Kidney epithelial cell (primary cell): Measurements from ENCODE around the gene UNC13D. TPM values are rescaled to one million over a fixed set of nuclear protein-coding genes. Genes with fewer than 3 reads are reported as not detected.
"Not testable (repeated sequence)": the region's sequence is repeated elsewhere in the genome, so short reads cannot be mapped to it uniquely, and the experiment has no call there.

Source experiments
- DNase-seq: peaks from one replicate; pipeline ENCODE4 v3.0.0-alpha.2; 2010; ENCODE audit warnings: low read depth
- H3K27me3 ChIP-seq: 2 replicates; pipeline ENCODE4 v1.6.0; 2011; ENCODE audit warnings: low read length; ENCODE audit not compliant: control insufficient read depth, insufficient read depth
- H3K36me3 ChIP-seq: 2 replicates; pipeline ENCODE4 v1.5.1; 2011; ENCODE audit warnings: low read length; ENCODE audit not compliant: control insufficient read depth, insufficient read depth
- H3K4me3 ChIP-seq: 2 replicates; pipeline ENCODE4 v1.5.1; 2011; ENCODE audit warnings: low read depth, mild to moderate bottlenecking, control low read depth, low read length
- total RNA-seq: library from RNA; depleted of rRNA; stranded (reverse); fragments of >200 nt; gene quantifications from 2 replicates; pipeline ENCODE4 v1.2.3, GENCODE V29; 2015
- TF ChIP-seq, protein P1 (sequence below): IDR thresholded peaks from 2 replicates; pipeline ENCODE4 v1.5.1; 2011; ENCODE audit warnings: mild to moderate bottlenecking, moderate library complexity, low read length, control low read depth, inconsistent platforms; ENCODE audit not compliant: insufficient read depth, poor library complexity, severe bottlenecking

Gene UNC13D
- total RNA-seq, 1 donor from 2014 or later, result 14.0 TPM

DNA sequence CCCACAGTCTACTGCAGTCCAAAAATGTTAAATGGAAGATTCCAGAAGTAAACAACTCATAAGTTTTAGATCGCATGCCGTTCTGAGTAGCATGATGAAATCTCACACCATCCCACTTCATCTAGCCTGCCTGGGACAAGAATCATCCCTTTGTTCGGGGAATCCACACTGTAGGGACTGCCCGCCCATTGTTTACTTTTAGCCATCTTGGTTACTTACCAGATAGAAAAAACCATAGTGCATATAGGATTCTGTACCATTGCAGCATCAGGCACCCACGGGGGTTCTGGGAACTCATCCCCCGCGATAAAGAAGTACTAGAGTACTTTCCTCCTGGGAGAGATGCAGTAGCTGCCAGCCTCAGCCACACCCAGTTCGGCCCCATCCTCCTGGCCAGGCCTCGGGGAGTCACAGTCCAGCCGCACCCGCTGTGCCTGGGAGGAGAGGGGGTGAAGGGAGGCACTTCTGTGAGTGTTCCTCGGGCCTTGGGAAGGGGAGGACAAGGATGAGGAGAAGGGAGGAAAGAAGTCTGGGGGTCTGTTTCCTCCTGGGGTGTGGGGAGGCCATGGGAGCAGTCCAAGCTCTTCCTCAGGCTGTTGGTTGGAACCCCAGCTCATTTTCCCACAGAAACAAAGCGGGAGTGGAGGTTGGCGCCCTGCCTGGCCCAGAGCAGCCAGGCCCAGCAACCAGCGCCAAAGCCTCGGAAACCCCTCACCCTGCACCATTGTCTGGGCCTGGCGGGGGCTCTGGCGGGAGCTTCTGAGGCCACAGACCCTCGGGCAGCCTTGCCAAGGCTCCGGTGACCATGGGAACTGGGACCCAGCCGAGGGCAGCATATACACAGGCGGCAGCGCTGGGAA, 25.3 kb upstream of the UNC13D start:
- DNase-seq, result no peak
- H3K4me3 ChIP-seq, result no peak overlapping the region
- no peaks in the 10 kb centered on the region for H3K27me3 ChIP-seq
- TF ChIP-seq, protein P1, sequence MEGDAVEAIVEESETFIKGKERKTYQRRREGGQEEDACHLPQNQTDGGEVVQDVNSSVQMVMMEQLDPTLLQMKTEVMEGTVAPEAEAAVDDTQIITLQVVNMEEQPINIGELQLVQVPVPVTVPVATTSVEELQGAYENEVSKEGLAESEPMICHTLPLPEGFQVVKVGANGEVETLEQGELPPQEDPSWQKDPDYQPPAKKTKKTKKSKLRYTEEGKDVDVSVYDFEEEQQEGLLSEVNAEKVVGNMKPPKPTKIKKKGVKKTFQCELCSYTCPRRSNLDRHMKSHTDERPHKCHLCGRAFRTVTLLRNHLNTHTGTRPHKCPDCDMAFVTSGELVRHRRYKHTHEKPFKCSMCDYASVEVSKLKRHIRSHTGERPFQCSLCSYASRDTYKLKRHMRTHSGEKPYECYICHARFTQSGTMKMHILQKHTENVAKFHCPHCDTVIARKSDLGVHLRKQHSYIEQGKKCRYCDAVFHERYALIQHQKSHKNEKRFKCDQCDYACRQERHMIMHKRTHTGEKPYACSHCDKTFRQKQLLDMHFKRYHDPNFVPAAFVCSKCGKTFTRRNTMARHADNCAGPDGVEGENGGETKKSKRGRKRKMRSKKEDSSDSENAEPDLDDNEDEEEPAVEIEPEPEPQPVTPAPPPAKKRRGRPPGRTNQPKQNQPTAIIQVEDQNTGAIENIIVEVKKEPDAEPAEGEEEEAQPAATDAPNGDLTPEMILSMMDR, result no peak
- no peaks in the 10 kb centered on the region for H3K36me3 ChIP-seq

DNA sequence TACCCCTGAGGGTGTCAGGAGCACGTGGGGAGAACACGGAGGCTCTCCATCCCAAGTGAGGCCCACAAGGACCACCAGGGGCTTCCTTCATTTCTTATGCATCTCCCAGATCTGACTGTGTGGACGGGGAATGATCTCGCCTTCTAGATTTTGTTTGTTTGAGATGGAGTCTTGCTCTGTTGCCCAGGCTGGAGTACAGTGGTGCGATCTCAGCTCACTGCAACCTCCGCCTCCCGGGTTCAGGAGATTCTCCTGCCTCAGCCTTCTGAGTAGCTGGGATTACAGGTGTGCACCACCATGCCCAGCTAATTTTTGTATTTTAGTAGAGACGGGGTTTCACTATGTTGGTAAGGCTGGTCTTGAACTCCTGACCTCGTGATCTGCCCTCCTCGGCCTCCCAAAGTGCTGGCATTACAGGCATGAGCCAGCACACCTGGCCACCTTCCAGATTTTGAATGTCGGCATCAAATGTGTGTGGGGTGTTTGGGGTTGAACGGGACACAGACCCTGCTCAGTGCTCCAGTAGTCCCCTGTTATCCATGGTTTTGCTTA, 24.6 kb upstream of the UNC13D start:
- not testable (repeated sequence) for DNase-seq

DNA sequence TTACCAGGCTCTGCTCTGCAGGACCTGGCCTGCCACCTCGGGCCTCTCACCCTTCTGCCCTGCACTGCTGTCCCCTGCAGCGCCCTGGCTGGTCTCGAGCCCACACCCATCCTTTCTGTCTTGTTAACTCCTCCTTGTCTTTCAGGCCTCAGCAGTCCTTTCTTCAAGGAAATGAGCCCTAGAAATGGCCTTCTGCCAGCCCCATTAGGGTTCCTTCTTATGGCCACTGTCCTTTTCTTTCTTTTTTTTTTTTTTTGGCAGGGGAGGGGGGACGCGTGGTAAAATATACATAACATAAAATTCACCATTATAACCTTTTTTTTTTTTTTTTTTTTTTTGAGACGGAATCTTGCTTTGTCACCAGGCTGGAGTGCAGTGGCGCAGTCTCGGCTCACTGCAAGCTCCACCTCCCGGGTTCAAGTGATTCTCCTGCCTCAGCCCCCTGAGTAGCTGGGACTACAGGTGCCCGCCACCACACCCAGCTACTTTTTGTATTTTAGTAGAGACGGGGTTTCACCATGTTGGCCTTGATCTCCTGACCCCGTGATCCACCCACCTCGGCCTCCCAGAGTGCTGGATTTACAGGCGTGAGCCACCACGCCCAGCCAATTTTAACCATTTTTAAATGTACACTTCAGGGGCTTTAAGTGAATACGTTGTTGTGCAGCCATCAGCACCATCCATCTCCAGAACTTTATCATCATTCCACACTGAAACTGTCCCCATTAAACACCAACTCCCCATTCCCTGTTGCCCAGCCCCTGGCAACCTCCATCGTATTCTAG, 21.4 kb upstream of the UNC13D start:
- not testable (repeated sequence) for H3K4me3 ChIP-seq, H3K27me3 ChIP-seq, DNase-seq, H3K36me3 ChIP-seq

More for the DNA sequence above, 24.6 kb upstream of the UNC13D start:
- H3K4me3 ChIP-seq, H3K36me3 ChIP-seq, H3K27me3 ChIP-seq: not testable (repeated sequence)

DNA sequence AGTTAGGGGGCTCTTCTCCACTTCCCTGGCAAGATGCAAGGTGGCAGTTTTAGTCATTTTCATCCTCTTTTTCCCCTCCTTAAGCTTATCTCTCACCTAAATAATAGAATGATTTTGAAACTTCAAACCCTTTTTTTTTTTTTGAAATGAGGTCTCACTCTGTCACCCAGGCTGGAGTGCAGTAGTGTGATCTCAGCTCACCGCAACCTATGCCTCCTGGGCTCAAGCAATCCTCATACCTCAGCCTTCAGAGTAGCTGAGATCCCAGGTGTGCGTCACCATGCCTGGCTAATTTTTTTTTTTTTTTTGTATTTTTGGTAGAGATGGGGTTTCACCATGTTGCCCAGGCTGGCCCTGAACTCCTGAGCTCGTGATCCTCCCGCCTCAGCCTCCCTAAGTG, 20.7 kb upstream of the UNC13D start:
- DNase-seq, H3K36me3 ChIP-seq, H3K4me3 ChIP-seq, H3K27me3 ChIP-seq: not testable (repeated sequence)

DNA sequence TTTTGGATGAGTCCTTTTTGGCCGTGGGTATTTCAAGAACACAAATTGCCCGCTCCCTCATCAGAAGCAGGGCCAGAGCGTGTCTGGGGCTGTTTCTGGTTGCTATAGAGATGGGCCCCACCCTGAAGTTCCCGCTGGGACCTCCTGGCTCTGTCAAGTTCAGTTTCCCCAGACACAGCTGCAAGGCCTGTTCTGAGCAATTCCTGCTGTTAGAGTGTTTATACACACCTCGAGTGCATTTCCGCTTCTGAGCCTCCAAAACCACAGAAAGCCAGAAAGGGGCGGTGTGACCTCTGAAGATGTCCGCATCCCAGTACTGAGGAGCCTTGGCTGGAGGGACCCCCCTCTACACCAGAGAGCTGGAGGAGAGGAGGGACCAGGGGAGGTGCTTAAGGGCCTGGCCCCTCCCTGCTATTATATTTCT, 20.3 kb upstream of the UNC13D start:
- no peaks in the 10 kb centered on the region for H3K27me3 ChIP-seq
- no peak for DNase-seq
- TF ChIP-seq, protein P1, result no peak
- no peaks in the 10 kb centered on the region for H3K36me3 ChIP-seq
- no peak overlapping the region for H3K4me3 ChIP-seq

DNA sequence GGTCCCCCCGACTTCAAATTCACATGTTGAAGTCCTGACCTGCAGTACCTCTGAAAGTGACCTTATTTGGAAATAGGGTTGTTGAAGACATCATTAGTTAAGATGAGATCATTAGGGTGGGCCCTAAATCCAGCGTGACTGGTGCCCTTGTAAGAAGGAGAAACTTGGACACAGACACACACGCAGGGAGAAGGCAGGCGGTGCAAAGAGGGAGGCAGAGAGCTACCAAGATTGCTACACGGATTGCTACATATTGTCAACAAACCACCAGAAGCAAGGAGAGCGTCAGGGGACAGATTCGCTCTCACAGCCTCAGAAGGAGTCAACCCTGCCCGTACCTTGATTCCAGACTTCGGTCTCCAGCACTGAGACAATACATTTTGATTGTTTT, 17.7 kb upstream of the UNC13D start:
- Histone ChIP-seq H3K4me3 (no peak overlapping the region), H3K27me3 (no peaks in the 10 kb centered on the region), H3K36me3 (no peaks in the 10 kb centered on the region)
- DNase-seq, result no peak
- TF ChIP-seq, protein P1, result no peak

DNA sequence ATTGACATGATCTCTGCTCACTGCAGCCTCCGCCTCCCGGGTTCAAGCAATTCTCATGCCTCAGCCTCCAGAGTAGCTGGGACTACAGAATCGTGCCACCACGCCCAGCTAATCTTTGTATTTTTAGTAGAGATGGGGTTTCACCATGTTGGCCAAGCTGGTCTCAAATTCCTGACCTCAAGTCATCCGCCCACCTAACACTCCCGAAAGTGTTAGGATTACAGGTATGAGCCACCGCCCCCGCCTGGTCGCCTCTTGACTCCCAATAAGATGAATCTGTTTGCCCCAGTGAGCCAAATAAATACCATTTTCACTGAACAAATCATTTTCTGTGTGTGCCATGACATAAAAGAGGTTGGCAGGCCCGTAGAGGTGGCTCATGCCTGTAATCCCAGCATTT, 15.2 kb upstream of the UNC13D start:
- DNase-seq, H3K27me3 ChIP-seq, H3K36me3 ChIP-seq, H3K4me3 ChIP-seq: not testable (repeated sequence)
